Transverse colon (tissue), 4 donors: ENCODE measurements around the gene EIF6. TPM values are rescaled to one million over a fixed set of nuclear protein-coding genes. Genes with fewer than 3 reads are reported as not detected.

Experiments
- DNase-seq: peaks from one replicate; pipeline ENCODE4 v3.0.0-alpha.2; 2019
- H3K27ac ChIP-seq, 4 donors: fragments of 200-600 bp; sonication (generic); 2 replicates each; pipeline ENCODE4 v1.5.1; 2016 to 2018; ENCODE audit warnings: inconsistent platforms in 4 of 4
- H3K27me3 ChIP-seq: fragments of 200-600 bp; sonication (generic); 2 replicates; pipeline ENCODE4 v1.5.1; 2017; ENCODE audit warnings: inconsistent platforms
- H3K36me3 ChIP-seq, 4 donors: fragments of 200-600 bp; sonication (generic); 2 replicates each; pipeline ENCODE4 v1.5.1; 2017 to 2019; ENCODE audit warnings: inconsistent platforms in 4 of 4
- H3K4me1 ChIP-seq, 4 donors: fragments of 200-600 bp; sonication (generic); 2 replicates each; pipeline ENCODE4 v1.5.1; 2017 to 2020; ENCODE audit warnings: inconsistent platforms in 4 of 4
- H3K4me3 ChIP-seq, 4 donors: fragments of 200-600 bp; sonication (generic); 1 replicate in 1 of 4; 2 replicates in 3 of 4; pipeline versions ENCODE4 v1.5.1 to v1.6.1; 2017 to 2019; ENCODE audit warnings: inconsistent platforms in 4 of 4
- H3K9me3 ChIP-seq, 2 donors: fragments of 200-600 bp; sonication (generic); 2 replicates each; pipeline ENCODE4 v1.5.1; 2017 to 2019; ENCODE audit warnings: inconsistent platforms in 2 of 2
- CTCF ChIP-seq, 5 experiments: fragments of 200-600 bp in 3 of 5; fragments of 450-650 bp in 2 of 5; sonication (generic) in 3 of 5; IDR thresholded peaks; 1 replicate in 2 of 5; 2 replicates in 3 of 5; pipeline ENCODE4 v1.5.1; 2016 to 2017; ENCODE audit warnings: antibody characterized with exemption in 5 of 5, inconsistent platforms in 3 of 5, mild to moderate bottlenecking in 2 of 5, moderate library complexity in 1 of 5
- EP300 ChIP-seq: sonication (generic); formaldehyde crosslinking; IDR thresholded peaks from one replicate; pipeline ENCODE4 v1.6.1; 2017; ENCODE audit warnings: antibody characterized with exemption, low read depth
- POLR2A ChIP-seq: fragments of 450-650 bp; IDR thresholded peaks from one replicate; pipeline ENCODE4 v1.6.1; 2016; ENCODE audit warnings: antibody characterized with exemption, mild to moderate bottlenecking, moderate library complexity
- POLR2AphosphoS5 ChIP-seq, 3 donors: sonication (generic); formaldehyde crosslinking; IDR thresholded peaks; one replicate each; pipeline ENCODE4 v1.6.1; 2016; ENCODE audit warnings: antibody characterized with exemption in 3 of 3
- WGBS, 2 donors: methylation state at CpG; one replicate each; pipeline ENCODE4 v1.1.5; 2018; ENCODE audit warnings: low coverage in 1 of 2; 5-methylcytosine and 5-hydroxymethylcytosine counted together
- in situ Hi-C, 4 donors: fragments of 200-750 bp; cut with MboI; loops; one replicate each; pipeline versions ENCODE4 v1.15.0 to v1.15.1; 2017; ENCODE audit warnings: low sequenced_read_pairs in 3 of 4, low pct_ligation_motif_present in 1 of 4, low pct_unique_long_range_greater_than_20kb in 1 of 4
- intact Hi-C: fragments of 100-400 bp; cut with DNase I; formaldehyde crosslinking; loops from one replicate; pipeline ENCODE4 v1.15.1; 2023; ENCODE audit warnings: low total_unique reads
- total RNA-seq, 4 donors: library from RNA; depleted of rRNA; stranded (reverse); fragments of >200 nt; gene quantifications; one replicate each; pipeline ENCODE4 v1.1.0, GENCODE V29; 2016

EIF6 gene
- total RNA-seq, 4 donors from 2014 or later, result 54.9 to 168 (median 100) TPM

- H3K36me3 ChIP-seq, result no peaks in the 10 kb centered on the region
- DNase-seq, result no peak
- in situ Hi-C loops (no loop called here), intact Hi-C loops (loop anchor here (5.0 kb wide), 1 partner anchor 266 kb away; no protein-coding TSS in a partner anchor)
- no peak overlapping the region for H3K4me3 ChIP-seq
- H3K9me3 ChIP-seq, result no peaks in the 10 kb centered on the region
- WGBS, 2 donors, result 75 to 91% methylated on average over 4 of the region's 4 CpGs
- H3K4me1 ChIP-seq, result peaks cover 8 to 45% (median 29%) of the 10 kb centered on the region in 4 donors
- TF ChIP-seq EP300 (no peak), POLR2AphosphoS5 (IDR thresholded peaks at IDR 0.05) (no peak), CTCF (IDR thresholded peaks at IDR 0.05) (no peak), POLR2A (no peak)
- H3K27me3 ChIP-seq, result no peaks in the 10 kb centered on the region
- peak overlapping the region in 1 of 4 donors; percentile 58 for H3K27ac ChIP-seq
Measured at GRCh38 chr20:35328689-35329088, 44.1 kb upstream of the EIF6 start.

GRCh38 chr20:35328095-35328685 lies 43.6 kb upstream of the EIF6 start:
- TF ChIP-seq POLR2A (no peak), POLR2AphosphoS5 (IDR thresholded peaks at IDR 0.05) (no peak), CTCF (IDR thresholded peaks at IDR 0.05) (no peak)
- H3K27me3 ChIP-seq, result no peaks in the 10 kb centered on the region
- no peak for DNase-seq
- H3K9me3 ChIP-seq, result no peaks in the 10 kb centered on the region
- 97 to 100% methylated on average over 3 of the region's 3 CpGs for WGBS, 2 donors
- intact Hi-C loops (loop anchor here (5.0 kb wide), 1 partner anchor 266 kb away; no protein-coding TSS in a partner anchor), in situ Hi-C loops (no loop called here)
- no peaks in the 10 kb centered on the region for H3K36me3 ChIP-seq
- H3K4me3 ChIP-seq, result no peak overlapping the region
- H3K27ac ChIP-seq, result peak overlapping the region in 2 of 4 donors; percentile 58 to 63
- H3K4me1 ChIP-seq, result peaks cover 8 to 40% (median 27%) of the 10 kb centered on the region in 4 donors

- H3K27me3 ChIP-seq, result no peaks in the 10 kb centered on the region
- H3K36me3 ChIP-seq, result no peaks in the 10 kb centered on the region
- TF ChIP-seq CTCF (IDR thresholded peaks at IDR 0.05) (no peak), POLR2A (no peak), POLR2AphosphoS5 (IDR thresholded peaks at IDR 0.05) (peak in 2 of 3 donors; percentile 52 to 76), EP300 (peak; percentile 36)
- in situ Hi-C loops (no loop called here), intact Hi-C loops (loop anchor here (5.0 kb wide), 1 partner anchor 265 kb away; no protein-coding TSS in a partner anchor)
- H3K9me3 ChIP-seq, result no peaks in the 10 kb centered on the region
- H3K27ac ChIP-seq, result peak overlapping the region; percentile 62 to 72 (median 70)
- WGBS, 2 donors, result 81% methylated on average over 2 to 4 of the region's 4 CpGs
- H3K4me3 ChIP-seq, result no peak overlapping the region
- DNase-seq, result peak; percentile 81
- peaks cover 8 to 39% (median 26%) of the 10 kb centered on the region in 4 donors for H3K4me1 ChIP-seq
Measured at GRCh38 chr20:35327074-35327976, 42.8 kb upstream of the EIF6 start.

- Histone ChIP-seq H3K4me1 (peaks cover 8 to 39% (median 26%) of the 10 kb centered on the region in 4 donors), H3K4me3 (no peak overlapping the region), H3K9me3 (no peaks in the 10 kb centered on the region), H3K36me3 (no peaks in the 10 kb centered on the region), H3K27ac (peak overlapping the region; percentile 62 to 72 (median 70)), H3K27me3 (no peaks in the 10 kb centered on the region)
- no peak for DNase-seq
- intact Hi-C loops (loop anchor here (5.0 kb wide), 1 partner anchor 264 kb away; no protein-coding TSS in a partner anchor), in situ Hi-C loops (no loop called here)
- TF ChIP-seq POLR2A, result no peak
- no peak for TF ChIP-seq EP300
- TF ChIP-seq POLR2AphosphoS5 (IDR thresholded peaks at IDR 0.05), result no peak
- no peak for TF ChIP-seq CTCF (IDR thresholded peaks at IDR 0.05)
- WGBS, 2 donors, result 90 to 100% methylated on average over 1 to 3 of the region's 3 CpGs
Measured at GRCh38 chr20:35326740-35327073, 42.1 kb upstream of the EIF6 start.
